SW480 (cell line): ENCODE data around the gene PRICKLE2.

Experiments used
- DNase-seq: peaks from one replicate; pipeline ENCODE4 v3.0.0-alpha.2; 2016; ENCODE audit warnings: low spot score

PRICKLE2 gene

GRCh38 chr3:64067506-64068346 lies 157.5 kb downstream of the PRICKLE2 start:
- DNase-seq, result no peak

GRCh38 chr3:64064804-64065203 lies 160.5 kb downstream of the PRICKLE2 start:
- DNase-seq, result no peak

GRCh38 chr3:64063983-64064438 lies 161.3 kb downstream of the PRICKLE2 start:
- no peak for DNase-seq

GRCh38 chr3:64063207-64063982 lies 161.9 kb downstream of the PRICKLE2 start:
- DNase-seq, result no peak

GRCh38 chr3:64061628-64062027 lies 163.6 kb downstream of the PRICKLE2 start:
- DNase-seq, result no peak

- no peak for DNase-seq
Measured at GRCh38 chr3:64059484-64060175, 165.6 kb downstream of the PRICKLE2 start.

GRCh38 chr3:64058566-64058965 lies 166.7 kb downstream of the PRICKLE2 start:
- no peak for DNase-seq

- DNase-seq, result no peak
Measured at GRCh38 chr3:64057231-64057630, 168.0 kb downstream of the PRICKLE2 start.

- no peak for DNase-seq
Measured at GRCh38 chr3:64056606-64057180, 168.6 kb downstream of the PRICKLE2 start.

- peak; percentile 23 for DNase-seq
Measured at GRCh38 chr3:64055076-64055475, 170.2 kb downstream of the PRICKLE2 start.

- peak; percentile 52 for DNase-seq
Measured at GRCh38 chr3:64054488-64054887, 170.8 kb downstream of the PRICKLE2 start.

- DNase-seq, result no peak
Measured at GRCh38 chr3:64053581-64053980, 171.7 kb downstream of the PRICKLE2 start.

- DNase-seq, result no peak
Measured at GRCh38 chr3:64053117-64053516, 172.1 kb downstream of the PRICKLE2 start.

GRCh38 chr3:64049832-64050231 lies 175.4 kb downstream of the PRICKLE2 start:
- DNase-seq, result no peak

- DNase-seq, result no peak
Measured at GRCh38 chr3:64049136-64049535, 176.1 kb downstream of the PRICKLE2 start.

- DNase-seq, result no peak
Measured at GRCh38 chr3:64048631-64049061, 176.6 kb downstream of the PRICKLE2 start.

- no peak for DNase-seq
Measured at GRCh38 chr3:64047787-64048186, 177.5 kb downstream of the PRICKLE2 start.

GRCh38 chr3:64046996-64047594 lies 178.2 kb downstream of the PRICKLE2 start:
- DNase-seq, result no peak

- no peak for DNase-seq
Measured at GRCh38 chr3:64046592-64046991, 178.7 kb downstream of the PRICKLE2 start.

- no peak for DNase-seq
Measured at GRCh38 chr3:64042952-64043351, 182.3 kb downstream of the PRICKLE2 start.
